Measurements from ENCODE around the gene LBHD1.
"Not testable (repeated sequence)": the region's sequence is repeated elsewhere in the genome, so short reads cannot be mapped to it uniquely, and the experiment has no call there.

Gene LBHD1

GRCh38 chr11:62664405-62665074 lies 7.5 kb downstream of the LBHD1 start:
- peak; percentile 66 for DNase-seq (ENCODE audit: low spot score)

- no peak for DNase-seq (ENCODE audit: low spot score)
These were observed 15.2 kb downstream of the LBHD1 start for GRCh38 chr11:62656796-62657429.

GRCh38 chr11:62654297-62654696 lies 17.8 kb downstream of the LBHD1 start:
- DNase-seq (ENCODE audit: low spot score) = no peak

GRCh38 chr11:62652161-62653006 lies 19.7 kb downstream of the LBHD1 start:
- DNase-seq (ENCODE audit: low spot score) = no peak

- DNase-seq (ENCODE audit: low spot score) = not testable (repeated sequence)
These were observed 21.8 kb downstream of the LBHD1 start for GRCh38 chr11:62650283-62650682.

- no peak for DNase-seq (ENCODE audit: low spot score)
These were observed 22.6 kb downstream of the LBHD1 start for GRCh38 chr11:62649486-62649885.

- no peak for DNase-seq (ENCODE audit: low spot score)
These were observed 23.1 kb downstream of the LBHD1 start for GRCh38 chr11:62648967-62649364.

- DNase-seq (ENCODE audit: low spot score) = no peak
These were observed 23.7 kb downstream of the LBHD1 start for GRCh38 chr11:62648185-62648966.

GRCh38 chr11:62647609-62648005 lies 24.5 kb downstream of the LBHD1 start:
- DNase-seq (ENCODE audit: low spot score) = no peak

- DNase-seq (ENCODE audit: low spot score) = no peak
These were observed 25.1 kb downstream of the LBHD1 start for GRCh38 chr11:62646825-62647608.

GRCh38 chr11:62645946-62646824 lies 25.9 kb downstream of the LBHD1 start, which contains the start of gene GANAB:
TSS of gene GANAB (minus strand) at chr11:62646613. CDS start at chr11:62646599, 14 bp downstream.
- peak; percentile 98 for DNase-seq (ENCODE audit: low spot score)

- no peak for DNase-seq (ENCODE audit: low spot score)
These were observed 26.5 kb downstream of the LBHD1 start for GRCh38 chr11:62645671-62645945.

GRCh38 chr11:62644220-62644619 lies 27.8 kb downstream of the LBHD1 start:
- no peak for DNase-seq (ENCODE audit: low spot score)

GRCh38 chr11:62632492-62632891 lies 39.6 kb downstream of the LBHD1 start:
- DNase-seq (ENCODE audit: low spot score) = no peak

GRCh38 chr11:62627713-62628112 lies 44.4 kb downstream of the LBHD1 start:
- DNase-seq (ENCODE audit: low spot score) = peak; percentile 42

GRCh38 chr11:62622476-62623089 lies 49.5 kb downstream of the LBHD1 start:
- DNase-seq (ENCODE audit: low spot score) = no peak

- peak; percentile 96 for DNase-seq (ENCODE audit: low spot score)
These were observed 50.2 kb downstream of the LBHD1 start, which contains the start of gene B3GAT3 for GRCh38 chr11:62621567-62622470. TSS of gene B3GAT3 (minus strand) at chr11:62621986. CDS start at chr11:62621947, 39 bp downstream.

- DNase-seq (ENCODE audit: low spot score) = no peak
These were observed 51.0 kb downstream of the LBHD1 start for GRCh38 chr11:62621027-62621566.
